Measurements from ENCODE around the gene ANKRD12.
"Not testable (repeated sequence)": the region's sequence is repeated elsewhere in the genome, so short reads cannot be mapped to it uniquely, and the experiment has no call there.

ANKRD12 gene

DNA sequence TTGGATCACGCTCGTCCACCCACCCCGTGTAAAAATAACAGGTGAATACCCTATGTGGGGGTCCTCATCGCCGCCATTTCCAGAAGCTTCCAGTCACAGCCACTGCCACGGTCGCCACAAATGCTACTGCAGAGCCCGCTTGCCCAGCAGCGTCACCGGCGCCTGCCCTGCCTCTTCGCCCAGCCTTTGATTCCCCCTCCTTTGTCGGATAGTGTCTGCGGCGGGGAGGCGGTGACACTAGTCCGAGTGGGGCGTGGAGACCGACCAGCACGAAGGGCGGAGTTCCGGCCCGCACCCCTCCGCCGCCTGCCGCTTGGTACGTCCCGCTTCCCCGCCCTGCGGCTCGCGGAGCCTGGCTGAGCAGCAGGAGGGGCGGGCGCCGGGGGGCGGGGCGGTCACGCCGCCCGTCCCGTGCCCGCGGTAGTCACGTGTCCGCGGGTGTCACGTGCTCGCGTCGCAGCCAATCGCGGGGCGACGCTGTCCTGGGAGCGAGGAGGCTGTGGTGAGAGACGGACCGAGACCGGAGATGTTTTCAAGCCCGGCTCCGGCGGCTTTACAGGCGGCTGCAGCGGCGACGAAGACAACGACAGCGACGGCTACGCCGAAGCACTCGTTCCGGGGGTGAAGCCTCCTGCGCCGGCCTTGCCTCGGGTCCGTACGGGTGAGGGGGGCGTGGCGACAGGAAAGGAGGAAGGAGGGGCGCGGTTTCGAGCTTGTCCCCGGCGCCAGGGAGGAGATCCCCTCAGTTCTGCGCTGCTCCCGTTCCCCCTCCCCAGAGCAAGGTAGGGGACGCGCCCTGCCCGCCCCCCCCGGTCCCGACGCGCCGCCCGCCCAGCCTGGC is at the start of gene ANKRD12:
Gene ANKRD12 (plus strand): TSS at position 467 of the 841 bp plus-strand sequence. CDS start 45,652 bp downstream, outside the sequence.
- DNase-seq (ENCODE audit: low read depth): peak; percentile 97

DNA sequence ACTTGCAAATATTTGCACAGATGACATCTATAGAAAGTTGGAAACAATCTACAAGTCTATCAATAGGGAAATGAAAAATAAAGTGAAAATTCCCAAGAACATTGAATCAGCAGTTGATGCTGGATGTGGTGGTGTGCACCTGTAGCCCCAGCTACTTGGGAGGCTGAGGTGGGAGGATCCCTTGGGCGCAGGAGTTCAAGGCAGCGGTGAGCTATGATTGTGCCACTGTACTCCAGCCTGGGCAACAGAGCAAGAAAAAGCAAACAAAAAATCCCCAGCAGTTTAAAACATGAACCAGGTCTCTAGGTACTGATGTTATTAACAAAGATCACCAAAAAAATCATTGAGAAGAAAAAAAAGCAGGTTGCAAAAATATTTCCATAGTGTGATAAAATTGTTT is 49.4 kb upstream of the ANKRD12 start:
- DNase-seq (ENCODE audit: low read depth): no peak

DNA sequence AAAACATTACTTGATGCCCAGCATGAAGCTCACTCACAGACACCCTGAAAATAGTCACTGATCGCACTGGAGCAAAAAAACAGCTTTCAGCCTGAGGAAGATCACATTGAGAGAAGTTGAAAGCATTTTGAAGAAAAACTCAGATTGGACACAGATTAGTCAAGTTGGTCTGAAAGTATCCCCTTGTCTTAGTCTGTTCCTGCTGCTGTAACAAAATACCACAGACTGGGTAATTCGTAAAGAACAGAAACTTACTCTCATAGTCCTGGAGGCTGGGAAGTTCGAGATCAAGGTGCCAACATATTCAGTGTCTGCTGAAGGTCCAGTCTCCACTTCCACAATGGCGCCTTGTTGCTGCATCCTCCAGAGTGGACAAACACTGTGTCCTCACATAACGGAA is 48.3 kb upstream of the ANKRD12 start:
- DNase-seq (ENCODE audit: low read depth): no peak

DNA sequence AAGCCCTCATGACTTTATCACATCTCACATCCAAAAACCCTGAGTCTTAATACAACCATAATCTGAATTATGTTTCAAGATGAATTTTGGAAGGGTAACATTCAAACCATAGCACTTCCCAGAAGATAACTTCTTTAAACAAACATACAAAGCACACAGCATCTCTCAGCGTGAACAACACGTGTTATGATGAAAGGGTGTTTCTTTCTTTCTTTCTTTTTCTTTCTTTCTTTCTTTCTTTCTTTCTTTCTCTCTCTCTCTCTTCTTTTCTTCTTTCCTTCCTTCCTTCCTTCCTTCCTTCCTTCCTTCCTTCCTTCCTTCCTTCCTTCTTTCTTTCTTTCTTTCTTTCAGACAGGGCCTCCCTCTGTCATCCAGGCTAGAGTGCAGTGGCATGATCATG is 47.9 kb upstream of the ANKRD12 start:
- not testable (repeated sequence) for DNase-seq (ENCODE audit: low read depth)

DNA sequence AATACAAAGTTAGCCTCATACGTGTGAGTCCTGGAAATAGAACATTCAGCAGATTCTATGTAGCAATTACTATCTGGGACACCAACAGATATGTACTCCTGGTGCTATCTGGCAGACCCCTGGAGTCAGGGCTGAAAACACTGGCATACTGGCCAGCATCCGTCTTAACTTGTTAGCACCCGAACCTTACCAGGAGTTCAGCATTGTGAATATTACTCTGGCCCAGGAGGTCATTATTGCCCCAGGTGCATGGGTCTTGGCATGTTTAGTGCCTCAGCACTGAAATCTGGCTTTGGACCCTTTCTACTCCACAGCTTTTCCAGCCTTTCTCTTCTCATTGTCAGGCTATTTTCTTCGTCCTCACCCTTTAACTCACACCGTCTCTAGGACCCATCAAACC is 46.0 kb upstream of the ANKRD12 start:
- no peak for DNase-seq (ENCODE audit: low read depth)

- DNase-seq (ENCODE audit: low read depth): peak; percentile 47
These were observed 45.5 kb upstream of the ANKRD12 start for GRCh38 chr18:9091066-9091476.

GRCh38 chr18:9092665-9093064 is 43.9 kb upstream of the ANKRD12 start:
- no peak for DNase-seq (ENCODE audit: low read depth)

GRCh38 chr18:9093109-9093508 is 43.5 kb upstream of the ANKRD12 start:
- DNase-seq (ENCODE audit: low read depth): not testable (repeated sequence)

GRCh38 chr18:9094307-9095226 is 42.0 kb upstream of the ANKRD12 start:
- peak; percentile 30 for DNase-seq (ENCODE audit: low read depth)

DNA sequence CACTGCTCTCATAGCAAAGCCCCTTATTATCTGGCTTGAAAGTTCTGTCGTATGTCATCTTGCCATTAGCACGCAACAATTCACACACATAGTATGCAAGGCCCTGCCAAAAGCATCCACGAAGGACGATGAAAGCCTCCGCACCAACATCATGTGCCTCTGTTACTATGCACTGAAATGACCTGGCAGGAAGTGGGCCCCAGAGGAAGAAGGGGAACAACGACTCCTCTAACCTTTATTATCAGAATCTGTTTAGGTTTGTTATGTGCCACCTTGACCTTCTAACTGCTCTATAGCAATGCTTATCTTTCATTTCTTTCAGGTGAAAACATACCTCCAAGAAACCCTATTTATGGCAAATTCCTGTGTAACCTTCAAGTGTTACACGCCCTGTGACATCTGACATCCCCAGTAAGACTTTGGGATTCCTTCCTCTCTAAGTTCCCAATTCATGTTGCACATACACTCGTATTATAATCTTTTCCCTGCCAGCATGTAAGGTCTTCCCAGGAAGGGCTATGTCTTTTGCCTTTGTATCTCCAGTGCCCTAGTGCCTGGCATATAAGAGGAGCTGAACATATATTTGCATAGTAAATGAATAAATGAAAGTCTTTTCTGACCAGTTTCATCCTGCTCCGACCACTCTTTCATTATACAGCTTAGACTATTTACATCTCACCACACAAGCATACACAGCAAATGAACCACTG is 41.1 kb upstream of the ANKRD12 start:
- peak; percentile 50 for DNase-seq (ENCODE audit: low read depth)

GRCh38 chr18:9096007-9096371 is 40.6 kb upstream of the ANKRD12 start:
- DNase-seq (ENCODE audit: low read depth): no peak

- no peak for DNase-seq (ENCODE audit: low read depth)
These were observed 39.9 kb upstream of the ANKRD12 start for GRCh38 chr18:9096685-9097084.

DNA sequence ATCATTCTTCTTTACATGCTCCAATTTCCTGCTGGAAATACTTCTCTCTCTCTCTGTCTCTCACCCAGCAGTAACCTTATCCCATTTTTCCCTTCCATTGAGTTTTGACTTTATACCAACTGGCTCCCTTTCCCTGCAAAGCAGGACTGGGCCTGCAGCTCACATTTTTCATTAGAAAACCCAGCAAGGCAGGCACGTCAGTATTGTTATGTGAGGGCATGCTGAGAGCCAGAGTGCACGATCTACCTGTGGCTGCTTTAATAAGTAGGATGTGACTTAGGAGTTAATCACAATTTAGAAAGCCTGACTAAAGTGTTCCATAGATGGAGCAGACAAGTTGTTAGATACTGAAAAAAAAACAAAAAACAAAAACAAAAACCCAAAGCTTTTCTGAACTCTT is 39.2 kb upstream of the ANKRD12 start:
- no peak for DNase-seq (ENCODE audit: low read depth)

DNA sequence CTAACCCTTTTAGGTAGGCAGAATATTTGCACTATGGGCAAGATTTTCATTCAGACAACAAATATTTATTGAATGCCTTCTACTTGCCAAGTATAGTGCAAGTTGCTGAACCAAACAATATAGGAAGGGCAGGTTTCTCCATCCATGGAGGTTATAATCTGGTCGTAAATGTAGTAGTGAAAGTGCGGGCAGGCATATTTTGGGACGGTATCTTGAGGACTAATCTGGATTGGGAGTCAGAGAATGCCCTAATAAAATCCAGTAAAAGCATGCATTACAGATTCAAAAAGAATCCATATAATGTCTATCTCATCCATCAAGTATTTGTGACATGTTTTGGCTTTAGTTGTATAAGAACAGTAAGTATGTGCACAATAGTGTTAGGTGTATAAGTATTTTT is 35.8 kb upstream of the ANKRD12 start:
- DNase-seq (ENCODE audit: low read depth): no peak

DNA sequence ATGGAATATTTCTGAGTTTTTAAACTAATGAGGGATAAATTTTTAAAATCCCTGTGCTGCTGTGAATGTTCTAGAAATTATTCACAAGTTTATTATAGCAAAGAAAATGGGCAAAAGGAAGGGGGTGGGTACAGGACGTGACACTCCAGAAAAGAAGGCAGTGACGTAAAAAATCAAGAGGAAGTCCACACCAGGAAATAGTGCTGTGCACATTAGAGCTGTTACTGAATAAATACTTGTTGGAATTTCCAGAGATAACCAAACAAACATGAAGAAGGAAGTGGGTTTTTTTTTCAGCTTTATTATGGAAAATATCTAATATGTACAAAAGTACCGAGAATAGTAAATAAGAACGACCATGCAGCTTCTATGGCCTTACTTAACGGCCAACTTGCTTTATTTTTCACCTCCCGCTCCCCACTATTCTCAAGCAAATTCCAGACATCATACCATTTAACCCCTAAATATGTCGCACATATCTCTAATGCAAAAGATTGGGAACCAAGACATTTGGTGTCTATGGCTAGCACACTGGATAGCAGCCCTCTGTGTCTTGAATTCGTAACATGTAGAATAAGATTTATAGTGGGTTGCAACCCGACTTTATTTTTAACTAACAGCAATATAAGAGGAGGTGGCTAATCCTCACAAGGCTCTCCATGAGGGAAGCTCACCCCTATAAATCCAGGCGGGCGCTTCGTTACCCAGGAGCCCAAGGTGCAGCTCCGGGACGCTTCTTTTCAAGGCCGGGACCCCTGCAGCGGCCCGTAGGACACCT is 34.7 kb upstream of the ANKRD12 start:
- peak; percentile 24 for DNase-seq (ENCODE audit: low read depth)

- peak; percentile 93 for DNase-seq (ENCODE audit: low read depth)
These were observed 33.8 kb upstream of the ANKRD12 start, which contains the start of gene NDUFV2 for GRCh38 chr18:9102508-9103375. Gene NDUFV2, plus strand, starts transcription at chr18:9102699. Its CDS starts 45 bp downstream, at chr18:9102744.

DNA sequence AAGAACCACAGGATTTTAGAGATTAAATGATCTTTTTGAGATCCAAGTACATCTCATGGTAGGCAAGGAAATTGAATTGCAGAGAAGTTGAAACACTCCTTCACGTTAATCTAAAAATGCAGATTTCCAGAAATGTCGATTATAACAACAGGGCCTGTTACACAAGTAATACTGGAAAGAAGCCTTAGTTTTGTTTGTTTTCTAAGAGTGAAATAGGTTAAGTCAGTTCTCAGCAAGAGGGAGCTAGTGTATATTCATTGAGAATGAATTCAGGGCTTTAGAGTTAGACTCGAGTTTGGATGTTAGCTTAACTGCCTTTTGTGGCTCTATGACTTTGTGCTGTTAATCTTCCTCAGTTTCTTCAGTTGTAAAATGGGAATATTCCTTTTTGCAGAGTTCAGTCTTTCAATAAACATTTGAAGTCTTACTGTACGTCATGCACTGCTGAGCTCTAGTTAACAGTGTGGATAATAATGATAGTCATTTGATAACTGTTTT is 33.2 kb upstream of the ANKRD12 start:
- no peak for DNase-seq (ENCODE audit: low read depth)

DNA sequence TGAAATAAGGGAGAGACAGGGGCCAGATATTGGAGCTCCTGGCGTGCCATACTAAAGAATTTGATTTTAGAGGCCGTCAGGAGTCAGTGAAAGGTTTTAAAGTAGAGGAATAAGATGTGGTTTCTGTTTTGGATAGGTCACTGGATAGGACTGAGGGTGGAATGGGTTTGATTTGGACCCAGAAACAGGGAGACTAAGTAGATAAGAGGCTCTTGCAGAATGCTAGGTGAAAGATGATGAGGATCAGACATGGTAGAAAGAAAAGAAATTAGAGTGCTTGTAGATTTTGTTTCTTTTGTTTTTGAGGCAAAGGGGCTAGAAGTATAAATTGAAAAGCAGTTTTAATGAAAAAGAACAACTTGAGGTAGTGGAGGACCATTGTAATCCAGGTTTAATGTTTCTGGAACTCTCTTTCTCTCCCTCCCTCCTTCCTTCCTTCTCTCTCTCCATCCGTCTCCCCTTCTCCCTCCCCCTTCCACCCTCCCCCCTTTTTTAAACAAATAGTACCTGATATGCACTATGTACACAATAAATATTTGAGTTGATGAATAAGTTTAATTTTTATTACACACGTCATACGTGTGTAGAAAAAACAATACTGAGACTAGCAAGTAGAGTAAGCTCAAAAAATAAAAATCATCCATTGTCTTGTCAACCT is 32.2 kb upstream of the ANKRD12 start:
- no peak for DNase-seq (ENCODE audit: low read depth)

DNA sequence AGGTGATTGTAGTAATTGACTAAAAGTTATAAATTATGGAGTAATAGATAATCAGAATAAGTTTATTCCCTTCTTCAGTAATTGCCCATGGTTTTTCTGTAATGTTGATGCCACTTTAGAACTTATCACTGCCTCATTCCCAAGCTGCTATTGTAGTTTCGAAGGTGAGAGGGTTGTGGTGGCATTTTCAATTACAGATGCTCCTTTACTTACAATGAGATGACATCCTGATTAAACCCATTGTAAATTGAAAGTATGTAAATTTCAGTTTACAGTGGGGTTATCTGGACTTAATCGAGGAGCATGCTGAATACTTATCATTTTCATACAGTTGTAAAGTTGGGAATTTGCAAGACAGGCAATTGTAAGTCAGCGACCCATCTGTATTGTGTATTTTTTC is 31.2 kb upstream of the ANKRD12 start:
- no peak for DNase-seq (ENCODE audit: low read depth)

DNA sequence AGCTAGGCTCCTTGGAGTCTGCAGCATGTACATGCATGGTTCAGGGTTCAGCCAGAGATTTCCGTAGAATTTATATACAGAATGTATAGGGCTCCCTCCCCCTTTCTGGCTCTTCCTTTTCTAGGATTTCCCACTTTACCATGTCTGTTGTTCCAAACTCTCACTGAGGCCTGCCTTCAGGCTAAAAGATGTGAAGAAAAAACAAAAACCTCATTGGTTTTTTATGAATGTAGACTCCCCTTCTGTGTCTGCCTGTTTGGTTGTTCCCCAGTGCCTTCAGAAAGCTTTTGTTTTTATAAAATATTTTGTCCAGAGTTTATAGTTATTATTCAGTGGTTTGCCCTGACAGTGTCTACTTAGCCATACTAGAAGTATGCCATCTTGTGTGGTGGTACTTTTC is 30.5 kb upstream of the ANKRD12 start:
- no peak for DNase-seq (ENCODE audit: low read depth)

Measured in T-helper 22 cell (primary cell).